Osteoblast (primary cell): ENCODE measurements around the gene ITGB2. TPM values are rescaled to one million over a fixed set of nuclear protein-coding genes. Genes with fewer than 3 reads are reported as not detected.
A peak's percentile ranks its signal among the peaks of the same experiment; 100 is the strongest.

ENCODE experiments used
- DNase-seq: peaks from one replicate; pipeline ENCODE4 v3.0.0; 2011; ENCODE audit warnings: low spot score, mixed read lengths; ENCODE audit not compliant: insufficient read length; ENCODE audit errors: missing footprints
- H2AFZ ChIP-seq: 2 replicates; pipeline ENCODE4 v1.6.0; 2011; ENCODE audit warnings: mild to moderate bottlenecking, low read length
- H3K27ac ChIP-seq: 2 replicates; pipeline ENCODE4 v1.5.1; 2011; ENCODE audit warnings: mild to moderate bottlenecking, low read depth, low read length, moderate library complexity
- H3K27me3 ChIP-seq: 2 replicates; pipeline ENCODE4 v1.6.0; 2012; ENCODE audit warnings: mild to moderate bottlenecking, control low read depth, inconsistent platforms, low read length, moderate library complexity; ENCODE audit not compliant: insufficient read depth
- H3K36me3 ChIP-seq: 2 replicates; pipeline ENCODE4 v1.5.1; 2011; ENCODE audit warnings: mild to moderate bottlenecking, low read length, control low read depth, moderate library complexity; ENCODE audit not compliant: insufficient read depth
- H3K4me1 ChIP-seq: 2 replicates; pipeline ENCODE4 v1.5.1; 2011; ENCODE audit warnings: mild to moderate bottlenecking, low read length, control low read depth, moderate library complexity; ENCODE audit not compliant: insufficient read depth
- H3K4me2 ChIP-seq: 2 replicates; pipeline ENCODE4 v1.6.0; 2011; ENCODE audit warnings: mild to moderate bottlenecking, low read length; ENCODE audit not compliant: insufficient read depth
- H3K4me3 ChIP-seq: fragments of 200-600 bp; sonication (generic); 3 replicates; pipeline ENCODE4 v1.5.1; 2012; ENCODE audit warnings: mild to moderate bottlenecking, low read length, inconsistent platforms; ENCODE audit not compliant: insufficient read depth
- H3K79me2 ChIP-seq: 2 replicates; pipeline ENCODE4 v1.6.0; 2012; ENCODE audit warnings: mild to moderate bottlenecking, low read length, control low read depth, inconsistent platforms; ENCODE audit not compliant: insufficient read depth
- H3K9me3 ChIP-seq: 2 replicates; pipeline ENCODE4 v1.5.1; 2011; ENCODE audit warnings: low read depth, low read length, control low read depth
- H4K20me1 ChIP-seq: 2 replicates; pipeline ENCODE4 v1.6.0; 2012; ENCODE audit warnings: mild to moderate bottlenecking, low read length, control low read depth; ENCODE audit not compliant: insufficient read depth
- CTCF ChIP-seq: IDR thresholded peaks from 2 replicates; pipeline ENCODE4 v1.5.1; 2011; ENCODE audit warnings: mild to moderate bottlenecking, low read depth, low read length, moderate library complexity; ENCODE audit errors: extremely low read depth
- total RNA-seq: library from RNA; depleted of rRNA; stranded (reverse); fragments of >200 nt; gene quantifications from 2 replicates; pipeline ENCODE4 v1.2.3, GENCODE V29; 2012

The ITGB2 gene
- 13.3 and 15.2 TPM in 2 replicates for total RNA-seq

GRCh38 chr21:44920694-44921604, at the start of gene ITGB2:
Gene ITGB2 (minus strand): TSS chr21:44920899. CDS start chr21:44910782, 10,117 bp downstream.
- Histone ChIP-seq H3K4me2 (no peak within 1 kb of the TSS), H3K4me1 (peaks cover 15% of the 10 kb centered on the region), H3K36me3 (no peaks in the 10 kb centered on the region), H2AFZ (no peak within 1 kb of the TSS), H4K20me1 (no peaks in the 10 kb centered on the region), H3K9me3 (no peaks in the 10 kb centered on the region), H3K27me3 (no peaks in the 10 kb centered on the region), H3K27ac (no peak within 1 kb of the TSS), H3K4me3 (no peak within 1 kb of the TSS), H3K79me2 (no peaks in the 10 kb centered on the region)
- no peak for DNase-seq
- no peak for TF ChIP-seq CTCF

- DNase-seq: peak; percentile 78
- H3K4me2 ChIP-seq: peak overlapping the region; percentile 10
These were observed 49.4 kb upstream of the ITGB2 start for GRCh38 chr21:44969931-44970755.

GRCh38 chr21:44969066-44969670, 48.5 kb upstream of the ITGB2 start:
- DNase-seq: no peak
- H3K4me1 ChIP-seq: peaks cover 25% of the 10 kb centered on the region
- no peak for TF ChIP-seq CTCF
- no peaks in the 10 kb centered on the region for H3K27me3 ChIP-seq
- no peak overlapping the region for H3K4me2 ChIP-seq
- no peak overlapping the region for H2AFZ ChIP-seq
- peaks cover 19% of the 10 kb centered on the region for H3K79me2 ChIP-seq
- peaks cover 17% of the 10 kb centered on the region for H3K36me3 ChIP-seq
- no peaks in the 10 kb centered on the region for H3K9me3 ChIP-seq
- H3K27ac ChIP-seq: peak overlapping the region; percentile 12
- H3K4me3 ChIP-seq: no peak overlapping the region
- peaks cover 11% of the 10 kb centered on the region for H4K20me1 ChIP-seq

More at GRCh38 chr21:44969931-44970755, 49.4 kb upstream of the ITGB2 start:
- peaks cover 13% of the 10 kb centered on the region for H3K79me2 ChIP-seq
- no peaks in the 10 kb centered on the region for H3K27me3 ChIP-seq
- H3K4me1 ChIP-seq: peaks cover 20% of the 10 kb centered on the region
- peaks cover 11% of the 10 kb centered on the region for H4K20me1 ChIP-seq
- peak overlapping the region; percentile 12 for H3K27ac ChIP-seq
- no peak overlapping the region for H2AFZ ChIP-seq
- no peak for TF ChIP-seq CTCF
- H3K4me3 ChIP-seq: no peak overlapping the region
- no peaks in the 10 kb centered on the region for H3K9me3 ChIP-seq
- peaks cover 17% of the 10 kb centered on the region for H3K36me3 ChIP-seq
